Astrocyte (in vitro differentiated cells and primary cell): ENCODE measurements around the gene TBX2.

Experiments used
- EZH2 ChIP-seq: IDR thresholded peaks from 2 replicates; pipeline ENCODE4 v1.6.1; 2012; ENCODE audit warnings: mild to moderate bottlenecking, low read length, inconsistent platforms; ENCODE audit not compliant: insufficient read depth
- TF ChIP-seq, protein P1 (sequence below): IDR thresholded peaks from 2 replicates; pipeline ENCODE4 v1.5.1; 2011; ENCODE audit warnings: low read depth, mild to moderate bottlenecking, inconsistent platforms, low read length, moderate library complexity; ENCODE audit not compliant: insufficient read depth

DNA sequence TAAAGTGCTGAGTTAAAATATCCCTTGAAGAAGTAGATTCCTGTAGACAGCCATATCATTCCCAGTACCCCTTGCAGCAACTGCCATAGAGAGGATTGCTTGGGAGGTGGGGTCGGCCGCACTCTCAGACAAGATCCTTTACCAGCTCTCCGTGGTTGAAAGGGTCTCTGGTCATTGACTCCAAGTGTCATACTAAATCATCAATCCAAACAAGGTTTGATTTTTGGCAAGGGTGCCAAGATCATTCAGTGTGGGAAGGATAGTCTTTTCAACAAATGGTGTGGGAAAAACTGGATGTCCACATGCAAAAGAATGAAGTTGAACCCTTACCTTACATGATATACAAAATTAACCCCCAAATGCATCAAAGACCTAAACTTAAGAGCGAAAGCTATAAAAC is 21.8 kb downstream of the TBX2 start:
- TF ChIP-seq EZH2 = no peak
- TF ChIP-seq, protein P1, sequence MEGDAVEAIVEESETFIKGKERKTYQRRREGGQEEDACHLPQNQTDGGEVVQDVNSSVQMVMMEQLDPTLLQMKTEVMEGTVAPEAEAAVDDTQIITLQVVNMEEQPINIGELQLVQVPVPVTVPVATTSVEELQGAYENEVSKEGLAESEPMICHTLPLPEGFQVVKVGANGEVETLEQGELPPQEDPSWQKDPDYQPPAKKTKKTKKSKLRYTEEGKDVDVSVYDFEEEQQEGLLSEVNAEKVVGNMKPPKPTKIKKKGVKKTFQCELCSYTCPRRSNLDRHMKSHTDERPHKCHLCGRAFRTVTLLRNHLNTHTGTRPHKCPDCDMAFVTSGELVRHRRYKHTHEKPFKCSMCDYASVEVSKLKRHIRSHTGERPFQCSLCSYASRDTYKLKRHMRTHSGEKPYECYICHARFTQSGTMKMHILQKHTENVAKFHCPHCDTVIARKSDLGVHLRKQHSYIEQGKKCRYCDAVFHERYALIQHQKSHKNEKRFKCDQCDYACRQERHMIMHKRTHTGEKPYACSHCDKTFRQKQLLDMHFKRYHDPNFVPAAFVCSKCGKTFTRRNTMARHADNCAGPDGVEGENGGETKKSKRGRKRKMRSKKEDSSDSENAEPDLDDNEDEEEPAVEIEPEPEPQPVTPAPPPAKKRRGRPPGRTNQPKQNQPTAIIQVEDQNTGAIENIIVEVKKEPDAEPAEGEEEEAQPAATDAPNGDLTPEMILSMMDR = no peak
